GM12878 (cell line): ENCODE measurements around the gene UBTF. TPM values are rescaled to one million over a fixed set of nuclear protein-coding genes. Genes with fewer than 3 reads are reported as not detected.
A peak's percentile ranks its signal among the peaks of the same experiment; 100 is the strongest.

Experiments
- CBFB ChIP-seq: IDR thresholded peaks from 2 replicates; pipeline ENCODE4 v1.6.1; 2016; ENCODE audit warnings: antibody characterized with exemption, low read depth
- EGR1 ChIP-seq, 2 experiments: IDR thresholded peaks; 1 replicate in 1 of 2; 2 replicates in 1 of 2; pipeline ENCODE4 v1.6.1; 2011 to 2012; ENCODE audit warnings: low read depth in 2 of 2, low read length in 2 of 2, borderline replicate concordance in 1 of 2, mild to moderate bottlenecking in 1 of 2, moderate library complexity in 1 of 2
- ETV6 ChIP-seq, 2 experiments: fragments of 450-650 bp in 1 of 2; IDR thresholded peaks in 1 of 2; conservative IDR thresholded peaks in 1 of 2; 2 replicates each; pipeline ENCODE4 v1.6.1; 2014; ENCODE audit warnings: antibody characterized with exemption in 1 of 2, borderline replicate concordance in 1 of 2, low read depth in 1 of 2, mild to moderate bottlenecking in 1 of 2, moderate library complexity in 1 of 2
- HDGF ChIP-seq: fragments of 450-650 bp; IDR thresholded peaks from 2 replicates; pipeline ENCODE4 v1.6.1; 2016; ENCODE audit warnings: antibody characterized with exemption
- IKZF1 ChIP-seq: fragments of 450-650 bp; conservative IDR thresholded peaks from 2 replicates; pipeline ENCODE4 v1.6.1; 2017; ENCODE audit warnings: antibody characterized with exemption, mild to moderate bottlenecking
- IKZF2 ChIP-seq, 2 experiments: fragments of 450-650 bp; IDR thresholded peaks; 2 replicates each; pipeline ENCODE4 v1.6.1; 2017; ENCODE audit warnings: mild to moderate bottlenecking in 2 of 2, moderate library complexity in 2 of 2
- MTA2 ChIP-seq: fragments of 450-650 bp; IDR thresholded peaks from 2 replicates; pipeline ENCODE4 v1.6.1; 2016; ENCODE audit warnings: low read depth, mild to moderate bottlenecking, moderate library complexity
- MYC ChIP-seq: IDR thresholded peaks from 2 replicates; pipeline ENCODE4 v1.6.1; 2011; ENCODE audit warnings: mild to moderate bottlenecking, low read length, moderate library complexity, inconsistent platforms; ENCODE audit not compliant: insufficient read depth, insufficient replicate concordance, insufficient read length, severe bottlenecking
- POLR2AphosphoS5 ChIP-seq: IDR thresholded peaks from 2 replicates; pipeline ENCODE4 v1.6.1; 2011; ENCODE audit warnings: mild to moderate bottlenecking, low read length, inconsistent platforms
- RBBP5 ChIP-seq: fragments of 200-600 bp; sonication (generic); conservative IDR thresholded peaks from 2 replicates; pipeline ENCODE4 v1.6.1; 2016
- SPI1 ChIP-seq: IDR thresholded peaks from 2 replicates; pipeline ENCODE4 v1.6.1; 2011; ENCODE audit warnings: low read depth, mild to moderate bottlenecking, low read length, moderate library complexity, borderline replicate concordance; ENCODE audit not compliant: insufficient read depth
- SREBF2 ChIP-seq: IDR thresholded peaks from 2 replicates; pipeline ENCODE4 v1.6.1; 2012; ENCODE audit warnings: mild to moderate bottlenecking, low read length
- SRF ChIP-seq, 2 experiments: IDR thresholded peaks; 2 replicates each; pipeline ENCODE4 v1.6.1; 2011; ENCODE audit warnings: low read depth in 2 of 2, low read length in 2 of 2, mild to moderate bottlenecking in 1 of 2, moderate library complexity in 1 of 2
- TCF12 ChIP-seq: IDR thresholded peaks from 2 replicates; pipeline ENCODE4 v1.6.1; 2011; ENCODE audit warnings: low read depth, mild to moderate bottlenecking, low read length
- TCF3 ChIP-seq: IDR thresholded peaks from 2 replicates; pipeline ENCODE4 v1.6.1; 2012; ENCODE audit warnings: low read depth, mild to moderate bottlenecking, low read length, borderline replicate concordance; ENCODE audit not compliant: insufficient read depth
- TCF7 ChIP-seq: IDR thresholded peaks from 2 replicates; pipeline ENCODE4 v1.6.1; 2014; ENCODE audit warnings: antibody characterized with exemption, borderline replicate concordance
- YBX1 ChIP-seq: fragments of 450-650 bp; IDR thresholded peaks from 2 replicates; pipeline ENCODE4 v1.6.1; 2016; ENCODE audit warnings: antibody characterized with exemption
- polyA plus RNA-seq, 11 experiments: library from polyadenylated mRNA; depleted of rRNA in 4 of 11; unstranded in 6 of 11; stranded (reverse) in 5 of 11; fragments of >200 nt; fragmentation: Nextera tagmentation in 4 of 11; fragmentation: Illumina TruSeq in 1 of 11; extraction: Ambion mirVana in 4 of 11; extraction: Trizol in 1 of 11; gene quantifications; 1 replicate in 1 of 11; 2 replicates in 10 of 11; pipeline versions ENCODE4 v1.2.1 to v1.2.3, GENCODE V29; 2011 to 2016; ENCODE audit warnings: inconsistent platforms in 2 of 11, missing spikeins in 2 of 11, low read depth in 1 of 11
- total RNA-seq, 4 experiments: library from RNA; depleted of rRNA in 3 of 4; stranded (reverse); fragments of >200 nt in 3 of 4; fragmentation: Illumina TruSeq in 1 of 4; extraction: Trizol in 1 of 4; gene quantifications; 2 replicates each; pipeline versions ENCODE4 v1.2.1 to v1.2.3, GENCODE V29; 2013 to 2021
- TF ChIP-seq, protein P1 (sequence below): fragments of 450-650 bp; formaldehyde crosslinking; IDR thresholded peaks from 2 replicates; pipeline ENCODE4 v1.4.0; 2020; ENCODE audit warnings: mild to moderate bottlenecking, moderate library complexity

UBTF gene
- total and polyA plus RNA-seq, 10 of the 15 experiments (the other 5 are each of a cell fraction or from before 2014, with no cell fraction given) = 2.2 to 124 (median 79.6) TPM

DNA sequence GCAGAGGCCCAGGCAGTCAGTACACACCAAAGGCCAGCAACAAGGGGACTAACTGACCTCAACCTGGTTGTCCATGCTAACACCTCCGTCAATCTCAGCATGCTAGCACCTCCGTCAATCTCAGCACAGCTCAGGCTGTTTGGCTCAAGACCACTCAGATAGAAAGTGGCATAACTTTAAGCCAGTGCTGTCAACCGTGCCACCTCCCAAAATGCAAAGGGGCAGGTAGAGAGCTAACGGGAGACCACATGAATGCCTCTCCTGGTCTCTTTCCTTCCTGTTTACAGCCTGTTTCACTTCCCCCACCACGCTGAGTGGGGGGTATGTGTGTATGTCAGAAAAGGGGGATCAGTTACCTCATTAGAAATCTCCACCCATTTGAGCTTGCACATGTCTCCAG lies 3.3 kb downstream of the UBTF start (continued):
- peak; percentile 68; the same call in 1 of the 2 replicates for TF ChIP-seq POLR2AphosphoS5
- TF ChIP-seq SPI1 = peak; percentile 79
- TF ChIP-seq HDGF = no peak
- no peak for TF ChIP-seq TCF12
- TF ChIP-seq SREBF2 = no peak
- no peak for TF ChIP-seq YBX1
- TF ChIP-seq MYC = no peak
- no peak for TF ChIP-seq RBBP5
- TF ChIP-seq IKZF1 = peak; percentile 64
- no peak for TF ChIP-seq CBFB
- TF ChIP-seq SRF (IDR thresholded peaks at IDR 0.05; ENCODE audit: low read depth in 2 of 2, low read length in 2 of 2) = no peak
- no peak for TF ChIP-seq EGR1 (IDR thresholded peaks at IDR 0.05; ENCODE audit: borderline replicate concordance in 1 of 2, low read depth in 2 of 2, low read length in 2 of 2)
- TF ChIP-seq MTA2 = 0 out of 2 replicates have a peak, but pooled peaks have one; percentile 25
- TF ChIP-seq, protein P1, sequence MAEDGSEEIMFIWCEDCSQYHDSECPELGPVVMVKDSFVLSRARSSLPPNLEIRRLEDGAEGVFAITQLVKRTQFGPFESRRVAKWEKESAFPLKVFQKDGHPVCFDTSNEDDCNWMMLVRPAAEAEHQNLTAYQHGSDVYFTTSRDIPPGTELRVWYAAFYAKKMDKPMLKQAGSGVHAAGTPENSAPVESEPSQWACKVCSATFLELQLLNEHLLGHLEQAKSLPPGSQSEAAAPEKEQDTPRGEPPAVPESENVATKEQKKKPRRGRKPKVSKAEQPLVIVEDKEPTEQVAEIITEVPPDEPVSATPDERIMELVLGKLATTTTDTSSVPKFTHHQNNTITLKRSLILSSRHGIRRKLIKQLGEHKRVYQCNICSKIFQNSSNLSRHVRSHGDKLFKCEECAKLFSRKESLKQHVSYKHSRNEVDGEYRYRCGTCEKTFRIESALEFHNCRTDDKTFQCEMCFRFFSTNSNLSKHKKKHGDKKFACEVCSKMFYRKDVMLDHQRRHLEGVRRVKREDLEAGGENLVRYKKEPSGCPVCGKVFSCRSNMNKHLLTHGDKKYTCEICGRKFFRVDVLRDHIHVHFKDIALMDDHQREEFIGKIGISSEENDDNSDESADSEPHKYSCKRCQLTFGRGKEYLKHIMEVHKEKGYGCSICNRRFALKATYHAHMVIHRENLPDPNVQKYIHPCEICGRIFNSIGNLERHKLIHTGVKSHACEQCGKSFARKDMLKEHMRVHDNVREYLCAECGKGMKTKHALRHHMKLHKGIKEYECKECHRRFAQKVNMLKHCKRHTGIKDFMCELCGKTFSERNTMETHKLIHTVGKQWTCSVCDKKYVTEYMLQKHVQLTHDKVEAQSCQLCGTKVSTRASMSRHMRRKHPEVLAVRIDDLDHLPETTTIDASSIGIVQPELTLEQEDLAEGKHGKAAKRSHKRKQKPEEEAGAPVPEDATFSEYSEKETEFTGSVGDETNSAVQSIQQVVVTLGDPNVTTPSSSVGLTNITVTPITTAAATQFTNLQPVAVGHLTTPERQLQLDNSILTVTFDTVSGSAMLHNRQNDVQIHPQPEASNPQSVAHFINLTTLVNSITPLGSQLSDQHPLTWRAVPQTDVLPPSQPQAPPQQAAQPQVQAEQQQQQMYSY (CRISPR knock-in tag) = no peak
- no peak for TF ChIP-seq TCF3
- peak; percentile 52 to 61; a peak in 3 of 4 replicates for TF ChIP-seq IKZF2 (IDR thresholded peaks at IDR 0.05)
- TF ChIP-seq ETV6 (conservative IDR thresholded peaks at IDR 0.05 in 1 of 2, IDR thresholded peaks at IDR 0.05 in 1 of 2; ENCODE audit: borderline replicate concordance in 1 of 2, low read depth in 1 of 2) = peak in 1 of 2 experiments; percentile 85; a peak in 2 of 4 replicates
- no peak for TF ChIP-seq TCF7
